Measurements from ENCODE around the gene TPST1. TPM values are rescaled to one million over a fixed set of nuclear protein-coding genes. Genes with fewer than 3 reads are reported as not detected.

Gene TPST1
- total RNA-seq, 1 experiment from 2014 or later: 14.9 TPM

DNA sequence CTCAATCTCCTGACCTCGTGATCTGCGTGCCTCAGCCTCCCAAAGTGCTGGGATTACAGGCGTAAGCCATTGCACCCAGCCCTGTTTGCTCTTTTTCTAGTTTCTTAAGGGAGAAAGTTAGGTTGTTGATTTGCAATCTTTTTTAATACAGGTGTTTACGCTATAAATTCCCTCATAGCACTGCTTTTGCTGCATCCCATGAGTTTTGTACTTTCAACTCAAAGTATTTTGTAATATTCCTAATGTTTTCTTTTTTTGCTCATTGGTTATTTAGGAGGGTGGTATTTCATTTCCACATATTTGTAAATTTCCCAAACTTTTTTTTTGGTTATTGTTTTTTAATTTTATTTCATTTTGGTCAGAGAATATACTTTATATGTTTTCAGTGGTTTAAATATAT lies 11.6 kb downstream of the TPST1 start:
- intact Hi-C loops (cut with micrococcal nuclease; ENCODE audit: unreplicated experiment): no loop called here
- BruUV-seq (replicated peaks): no TSS peak
- Histone ChIP-seq H3K27me3 (ENCODE audit: insufficient read depth, low read depth) (no peaks in the 10 kb centered on the region), H2AFZ (no peak overlapping the region), H3F3A (ENCODE audit: insufficient read depth, low read depth) (no peaks in the 10 kb centered on the region), H3K4me3 (no peak overlapping the region), H3K27ac (no peak overlapping the region), H3K79me2 (ENCODE audit: low read depth) (no peaks in the 10 kb centered on the region), H3K4me2 (no peak overlapping the region), H4K20me1 (ENCODE audit: insufficient read depth) (no peaks in the 10 kb centered on the region; the same call in 1 of the 2 replicates), H3K9me2 (ENCODE audit: insufficient read depth) (no peaks in the 10 kb centered on the region), H3K36me3 (ENCODE audit: low read depth) (no peaks in the 10 kb centered on the region), H3K4me1 (replicated peaks; ENCODE audit: insufficient read depth) (no peaks in the 10 kb centered on the region), H3K9me3 (ENCODE audit: insufficient read depth, low read depth) (no peaks in the 10 kb centered on the region)
- ChIA-PET CTCF (no interaction called here), POLR2A (ENCODE audit: unreplicated experiment) (no interaction called here)
- TF ChIP-seq, protein P1, sequence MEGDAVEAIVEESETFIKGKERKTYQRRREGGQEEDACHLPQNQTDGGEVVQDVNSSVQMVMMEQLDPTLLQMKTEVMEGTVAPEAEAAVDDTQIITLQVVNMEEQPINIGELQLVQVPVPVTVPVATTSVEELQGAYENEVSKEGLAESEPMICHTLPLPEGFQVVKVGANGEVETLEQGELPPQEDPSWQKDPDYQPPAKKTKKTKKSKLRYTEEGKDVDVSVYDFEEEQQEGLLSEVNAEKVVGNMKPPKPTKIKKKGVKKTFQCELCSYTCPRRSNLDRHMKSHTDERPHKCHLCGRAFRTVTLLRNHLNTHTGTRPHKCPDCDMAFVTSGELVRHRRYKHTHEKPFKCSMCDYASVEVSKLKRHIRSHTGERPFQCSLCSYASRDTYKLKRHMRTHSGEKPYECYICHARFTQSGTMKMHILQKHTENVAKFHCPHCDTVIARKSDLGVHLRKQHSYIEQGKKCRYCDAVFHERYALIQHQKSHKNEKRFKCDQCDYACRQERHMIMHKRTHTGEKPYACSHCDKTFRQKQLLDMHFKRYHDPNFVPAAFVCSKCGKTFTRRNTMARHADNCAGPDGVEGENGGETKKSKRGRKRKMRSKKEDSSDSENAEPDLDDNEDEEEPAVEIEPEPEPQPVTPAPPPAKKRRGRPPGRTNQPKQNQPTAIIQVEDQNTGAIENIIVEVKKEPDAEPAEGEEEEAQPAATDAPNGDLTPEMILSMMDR (conservative IDR thresholded peaks at IDR 0.05): no peak
- TF ChIP-seq EZH2 (IDR thresholded peaks at IDR 0.05; ENCODE audit: low read depth): no peak
- DNase-seq: no peak

DNA sequence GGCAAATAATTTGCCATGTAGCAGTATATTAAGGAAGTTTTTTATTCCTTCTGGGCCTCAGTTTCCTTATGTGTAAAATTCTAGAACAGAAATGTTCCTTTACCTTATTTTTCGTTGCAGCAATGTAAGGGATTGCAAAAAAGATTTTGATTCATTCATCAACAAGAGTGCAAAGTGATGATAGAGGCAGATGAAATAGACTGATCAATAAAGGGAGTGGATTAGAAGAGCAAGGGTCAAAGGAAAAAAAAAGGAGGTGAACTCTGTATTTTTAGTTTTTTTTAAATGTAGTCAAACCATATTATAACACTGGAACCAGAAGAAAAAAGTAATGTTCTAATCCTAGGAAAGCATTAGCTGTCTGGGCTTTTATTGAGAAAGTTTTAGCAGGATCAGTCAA lies 14.7 kb downstream of the TPST1 start:
- no peaks in the 10 kb centered on the region for H3K9me2 ChIP-seq (ENCODE audit: insufficient read depth)
- H3F3A ChIP-seq (ENCODE audit: insufficient read depth, low read depth): no peaks in the 10 kb centered on the region
- no peaks in the 10 kb centered on the region; the same call in 1 of the 2 replicates for H4K20me1 ChIP-seq (ENCODE audit: insufficient read depth)
- no peaks in the 10 kb centered on the region for H3K9me3 ChIP-seq (ENCODE audit: insufficient read depth, low read depth)
- H3K4me2 ChIP-seq: no peak overlapping the region
- TF ChIP-seq, protein P1 (conservative IDR thresholded peaks at IDR 0.05): no peak
- TF ChIP-seq EZH2 (IDR thresholded peaks at IDR 0.05; ENCODE audit: low read depth): no peak
- no peaks in the 10 kb centered on the region for H3K27me3 ChIP-seq (ENCODE audit: insufficient read depth, low read depth)
- CTCF ChIA-PET: no interaction called here
- H2AFZ ChIP-seq: no peak overlapping the region
- BruUV-seq (replicated peaks): no TSS peak
- H3K4me1 ChIP-seq (replicated peaks; ENCODE audit: insufficient read depth): no peaks in the 10 kb centered on the region
- intact Hi-C loops (cut with micrococcal nuclease; ENCODE audit: unreplicated experiment): no loop called here
- no peak overlapping the region for H3K27ac ChIP-seq
- no peak overlapping the region for H3K4me3 ChIP-seq
- DNase-seq: no peak
- no peaks in the 10 kb centered on the region for H3K36me3 ChIP-seq (ENCODE audit: low read depth)
- POLR2A ChIA-PET (ENCODE audit: unreplicated experiment): no interaction called here
- no peaks in the 10 kb centered on the region for H3K79me2 ChIP-seq (ENCODE audit: low read depth)

DNA sequence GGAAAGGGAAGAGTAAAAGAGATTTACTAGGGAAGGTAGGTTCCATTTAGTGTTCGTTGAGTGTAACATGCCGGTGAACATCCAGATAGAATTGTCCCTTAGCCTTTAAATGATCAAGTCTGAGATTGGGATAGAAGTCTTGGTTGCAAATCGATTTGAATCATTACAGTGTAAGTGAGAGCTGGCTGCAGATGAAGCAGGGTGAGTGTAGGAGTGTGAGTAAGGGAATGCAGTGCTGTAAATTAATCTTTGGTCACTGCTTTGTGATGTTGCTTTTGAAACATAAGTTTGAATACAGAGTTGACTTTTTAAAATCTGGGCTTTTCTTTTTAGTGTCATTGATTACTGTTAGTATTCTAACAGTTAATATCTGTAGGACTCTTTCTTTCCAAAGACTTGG lies 16.3 kb downstream of the TPST1 start:
- ChIA-PET CTCF (no interaction called here), POLR2A (ENCODE audit: unreplicated experiment) (no interaction called here)
- no peak for DNase-seq
- intact Hi-C loops (cut with micrococcal nuclease; ENCODE audit: unreplicated experiment): no loop called here
- no peaks in the 10 kb centered on the region for H3K27me3 ChIP-seq (ENCODE audit: insufficient read depth, low read depth)
- H3K27ac ChIP-seq: no peak overlapping the region
- no peaks in the 10 kb centered on the region for H3K9me2 ChIP-seq (ENCODE audit: insufficient read depth)
- H2AFZ ChIP-seq: no peak overlapping the region
- H3K9me3 ChIP-seq (ENCODE audit: insufficient read depth, low read depth): no peaks in the 10 kb centered on the region
- H3K36me3 ChIP-seq (ENCODE audit: low read depth): no peaks in the 10 kb centered on the region
- no TSS peak for BruUV-seq (replicated peaks)
- no peak overlapping the region for H3K4me3 ChIP-seq
- no peaks in the 10 kb centered on the region; the same call in 1 of the 2 replicates for H4K20me1 ChIP-seq (ENCODE audit: insufficient read depth)
- no peaks in the 10 kb centered on the region for H3K4me1 ChIP-seq (replicated peaks; ENCODE audit: insufficient read depth)
- H3K4me2 ChIP-seq: no peak overlapping the region
- TF ChIP-seq, protein P1 (conservative IDR thresholded peaks at IDR 0.05): no peak
- TF ChIP-seq EZH2 (IDR thresholded peaks at IDR 0.05; ENCODE audit: low read depth): no peak
- no peaks in the 10 kb centered on the region for H3F3A ChIP-seq (ENCODE audit: insufficient read depth, low read depth)
- no peaks in the 10 kb centered on the region for H3K79me2 ChIP-seq (ENCODE audit: low read depth)

Measured in PC-9 (cell line).